NOMO-1 treated with DMSO at 0.1 percent for 48 hours (cell line): Measurements from ENCODE around the gene C2CD4A.

Source experiments
- DNase-seq: peaks from one replicate; lab custom pipeline; 2025; ENCODE audit not compliant: unreplicated experiment; lab: John Stamatoyannopoulos, UW

C2CD4A gene

GRCh38 chr15:62059816-62060112 is 7.0 kb upstream of the C2CD4A start:
- DNase-seq: peak; percentile 91

- peak; percentile 96 for DNase-seq
Measured at GRCh38 chr15:62060113-62060895, 6.5 kb upstream of the C2CD4A start, which contains the start of gene VPS13C. TSS of gene VPS13C (minus strand) at chr15:62060447. CDS start at chr15:62060374, 73 bp downstream.

GRCh38 chr15:62060896-62061280 is 5.9 kb upstream of the C2CD4A start:
- DNase-seq: no peak

- no peak for DNase-seq
Measured at GRCh38 chr15:62063825-62064635, 2.7 kb upstream of the C2CD4A start.

GRCh38 chr15:62067448-62068044 is 769 bp downstream of the C2CD4A start:
- DNase-seq: no peak

GRCh38 chr15:62068071-62068809 is 1.5 kb downstream of the C2CD4A start:
- peak; percentile 20 for DNase-seq

GRCh38 chr15:62068810-62069167 is 2.0 kb downstream of the C2CD4A start:
- peak; percentile 18 for DNase-seq

GRCh38 chr15:62069551-62069950 is 2.8 kb downstream of the C2CD4A start:
- no peak for DNase-seq

- DNase-seq: peak; percentile 20
Measured at GRCh38 chr15:62071711-62072308, 5.0 kb downstream of the C2CD4A start.

GRCh38 chr15:62075595-62076277 is 9.0 kb downstream of the C2CD4A start:
- DNase-seq: no peak

- peak; percentile 50 for DNase-seq
Measured at GRCh38 chr15:62079594-62079993, 12.8 kb downstream of the C2CD4A start.

- DNase-seq: no peak
Measured at GRCh38 chr15:62083194-62084154, 16.7 kb downstream of the C2CD4A start.

- DNase-seq: no peak
Measured at GRCh38 chr15:62085740-62086139, 19.0 kb downstream of the C2CD4A start.

- DNase-seq: no peak
Measured at GRCh38 chr15:62087671-62088352, 21.0 kb downstream of the C2CD4A start.

GRCh38 chr15:62088353-62088693 is 21.5 kb downstream of the C2CD4A start:
- no peak for DNase-seq

- DNase-seq: no peak
Measured at GRCh38 chr15:62089616-62090015, 22.8 kb downstream of the C2CD4A start.

- no peak for DNase-seq
Measured at GRCh38 chr15:62090988-62091387, 24.2 kb downstream of the C2CD4A start.

- peak; percentile 72 for DNase-seq
Measured at GRCh38 chr15:62093809-62094208, 27.0 kb downstream of the C2CD4A start.

GRCh38 chr15:62094388-62094787 is 27.6 kb downstream of the C2CD4A start:
- no peak for DNase-seq
